NCI-H2171 (cell line): ENCODE measurements around the gene FNBP1.

Experiments used
- DNase-seq: peaks from one replicate; lab custom pipeline; 2025; lab: John Stamatoyannopoulos, UW

The FNBP1 gene

GRCh38 chr9:129889941-129890717 is 152.9 kb downstream of the FNBP1 start:
- DNase-seq: no peak

- DNase-seq: no peak
Observed at GRCh38 chr9:129889122-129889940, 153.7 kb downstream of the FNBP1 start.

GRCh38 chr9:129888293-129889121 is 154.5 kb downstream of the FNBP1 start:
- no peak for DNase-seq

GRCh38 chr9:129887334-129888292 is 155.4 kb downstream of the FNBP1 start:
- no peak for DNase-seq

- DNase-seq: no peak
Observed at GRCh38 chr9:129886226-129887174, 156.5 kb downstream of the FNBP1 start.

- DNase-seq: peak; percentile 77
Observed at GRCh38 chr9:129885670-129886106, 157.3 kb downstream of the FNBP1 start.

GRCh38 chr9:129885018-129885669 is 157.8 kb downstream of the FNBP1 start:
- no peak for DNase-seq

- peak; percentile 78 for DNase-seq
Observed at GRCh38 chr9:129884220-129885017, 158.6 kb downstream of the FNBP1 start.

- DNase-seq: no peak
Observed at GRCh38 chr9:129881547-129882324, 161.3 kb downstream of the FNBP1 start.

GRCh38 chr9:129880654-129881546 is 162.1 kb downstream of the FNBP1 start:
- DNase-seq: no peak

- DNase-seq: no peak
Observed at GRCh38 chr9:129879991-129880653, 162.9 kb downstream of the FNBP1 start.

GRCh38 chr9:129879103-129879699 is 163.8 kb downstream of the FNBP1 start:
- DNase-seq: no peak

- no peak for DNase-seq
Observed at GRCh38 chr9:129878291-129878690, 164.7 kb downstream of the FNBP1 start.

- no peak for DNase-seq
Observed at GRCh38 chr9:129876815-129877214, 166.2 kb downstream of the FNBP1 start.

GRCh38 chr9:129875687-129876395 is 167.1 kb downstream of the FNBP1 start:
- DNase-seq: no peak
